Stimulated activated CD8-positive, alpha-beta memory T cell treated with anti-CD3 and anti-CD28 coated beads, Interleukin-2, amount 100 ng/mL, for 48 hours (primary cell): ENCODE measurements around the gene DIMT1.

Source experiments
- DNase-seq, 2 donors: peaks; one replicate each; pipeline ENCODE4 v3.0.0-alpha.2; 2020; ENCODE audit warnings: low read depth in 2 of 2

DIMT1 gene

GRCh38 chr5:62371409-62371808 is 32.3 kb downstream of the DIMT1 start:
- DNase-seq = no peak

GRCh38 chr5:62369039-62369438 is 34.7 kb downstream of the DIMT1 start:
- DNase-seq = no peak

GRCh38 chr5:62362701-62363100 is 41.0 kb downstream of the DIMT1 start:
- no peak for DNase-seq

GRCh38 chr5:62354028-62354874 is 49.5 kb downstream of the DIMT1 start:
- no peak for DNase-seq

- no peak for DNase-seq
Measured at GRCh38 chr5:62348723-62349481, 54.8 kb downstream of the DIMT1 start.

GRCh38 chr5:62347928-62348327 is 55.8 kb downstream of the DIMT1 start:
- DNase-seq = no peak

GRCh38 chr5:62346748-62347147 is 57.0 kb downstream of the DIMT1 start:
- DNase-seq = no peak

- no peak for DNase-seq
Measured at GRCh38 chr5:62343428-62343827, 60.3 kb downstream of the DIMT1 start.

GRCh38 chr5:62342476-62342837 is 61.2 kb downstream of the DIMT1 start:
- no peak for DNase-seq

- DNase-seq = no peak
Measured at GRCh38 chr5:62341783-62342475, 61.8 kb downstream of the DIMT1 start.

- DNase-seq = no peak
Measured at GRCh38 chr5:62340979-62341378, 62.7 kb downstream of the DIMT1 start.

GRCh38 chr5:62340392-62340791 is 63.3 kb downstream of the DIMT1 start:
- DNase-seq = no peak
